ENCODE measurements around the gene ARHGDIG.

The ARHGDIG gene

DNA sequence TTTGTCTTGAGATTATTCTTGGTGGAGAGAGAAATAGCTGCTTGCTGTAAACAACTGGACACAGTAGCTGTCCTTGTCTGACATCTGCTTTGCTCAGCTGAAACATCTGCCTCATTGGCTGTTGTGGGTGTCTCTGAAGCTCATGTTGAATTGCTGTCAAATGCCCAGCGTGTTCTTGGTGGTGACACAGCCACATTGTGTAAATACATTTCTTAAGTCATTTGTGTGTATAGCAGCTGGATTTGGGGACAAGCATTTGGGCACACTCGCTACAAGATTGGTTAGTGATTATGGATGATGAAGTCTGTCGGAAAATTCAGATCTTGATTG, 40.5 kb upstream of the ARHGDIG start:
- Histone ChIP-seq H3K27ac (ENCODE audit: low read depth, low read length) (no peak overlapping the region), H3K4me1 (ENCODE audit: control insufficient read depth, low read length) (peaks cover 11% of the 10 kb centered on the region), H3K27me3 (ENCODE audit: control insufficient read depth, low read length) (no peaks in the 10 kb centered on the region), H3K4me2 (ENCODE audit: low read length) (no peak overlapping the region), H3K9me2 (replicated peaks; ENCODE audit: control insufficient read depth, low read length) (no peaks in the 10 kb centered on the region), H3K36me3 (ENCODE audit: control insufficient read depth, low read length) (no peaks in the 10 kb centered on the region), H3F3A (ENCODE audit: control insufficient read depth, insufficient read depth) (peaks cover 5% of the 10 kb centered on the region), H3K79me2 (ENCODE audit: control insufficient read depth, low read length) (peaks cover 37% of the 10 kb centered on the region), H3K9me3 (ENCODE audit: control insufficient read depth, insufficient read depth, low read length) (no peaks in the 10 kb centered on the region), H4K20me1 (ENCODE audit: control insufficient read depth, insufficient read depth, low read depth, low read length) (peaks cover 2% of the 10 kb centered on the region; the same call in 1 of the 2 replicates), H3K4me3 (ENCODE audit: low read length) (no peak overlapping the region)
- TF ChIP-seq, protein P1, sequence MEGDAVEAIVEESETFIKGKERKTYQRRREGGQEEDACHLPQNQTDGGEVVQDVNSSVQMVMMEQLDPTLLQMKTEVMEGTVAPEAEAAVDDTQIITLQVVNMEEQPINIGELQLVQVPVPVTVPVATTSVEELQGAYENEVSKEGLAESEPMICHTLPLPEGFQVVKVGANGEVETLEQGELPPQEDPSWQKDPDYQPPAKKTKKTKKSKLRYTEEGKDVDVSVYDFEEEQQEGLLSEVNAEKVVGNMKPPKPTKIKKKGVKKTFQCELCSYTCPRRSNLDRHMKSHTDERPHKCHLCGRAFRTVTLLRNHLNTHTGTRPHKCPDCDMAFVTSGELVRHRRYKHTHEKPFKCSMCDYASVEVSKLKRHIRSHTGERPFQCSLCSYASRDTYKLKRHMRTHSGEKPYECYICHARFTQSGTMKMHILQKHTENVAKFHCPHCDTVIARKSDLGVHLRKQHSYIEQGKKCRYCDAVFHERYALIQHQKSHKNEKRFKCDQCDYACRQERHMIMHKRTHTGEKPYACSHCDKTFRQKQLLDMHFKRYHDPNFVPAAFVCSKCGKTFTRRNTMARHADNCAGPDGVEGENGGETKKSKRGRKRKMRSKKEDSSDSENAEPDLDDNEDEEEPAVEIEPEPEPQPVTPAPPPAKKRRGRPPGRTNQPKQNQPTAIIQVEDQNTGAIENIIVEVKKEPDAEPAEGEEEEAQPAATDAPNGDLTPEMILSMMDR (IDR thresholded peaks at IDR 0.05; ENCODE audit: low read depth, low read length, poor library complexity, severe bottlenecking), result no peak
- no peak for TF ChIP-seq EZH2phosphoT487 (IDR thresholded peaks at IDR 0.05; ENCODE audit: borderline replicate concordance, low read length)

DNA sequence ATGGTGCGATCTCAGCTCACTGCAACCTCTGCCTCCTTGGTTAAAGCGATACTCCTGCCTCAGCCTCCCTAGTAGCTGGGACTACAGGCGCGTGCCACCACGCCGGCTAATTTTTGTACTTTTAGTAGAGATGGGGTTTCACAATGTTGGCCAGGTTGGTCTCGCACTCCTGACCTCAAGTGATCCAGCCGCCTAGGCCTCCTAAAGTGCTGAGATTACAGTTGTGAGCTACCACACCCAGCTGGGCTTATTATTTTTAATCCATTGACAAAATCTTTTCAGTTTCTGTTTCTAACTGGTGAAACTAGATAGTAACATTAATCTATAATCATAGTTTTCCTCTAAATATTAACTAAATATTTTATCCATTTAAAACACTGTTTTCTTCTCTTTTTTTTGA, 39.8 kb upstream of the ARHGDIG start:
- Histone ChIP-seq H3K79me2 (ENCODE audit: control insufficient read depth, low read length) (peaks cover 31% of the 10 kb centered on the region), H3K36me3 (ENCODE audit: control insufficient read depth, low read length) (no peaks in the 10 kb centered on the region)

DNA sequence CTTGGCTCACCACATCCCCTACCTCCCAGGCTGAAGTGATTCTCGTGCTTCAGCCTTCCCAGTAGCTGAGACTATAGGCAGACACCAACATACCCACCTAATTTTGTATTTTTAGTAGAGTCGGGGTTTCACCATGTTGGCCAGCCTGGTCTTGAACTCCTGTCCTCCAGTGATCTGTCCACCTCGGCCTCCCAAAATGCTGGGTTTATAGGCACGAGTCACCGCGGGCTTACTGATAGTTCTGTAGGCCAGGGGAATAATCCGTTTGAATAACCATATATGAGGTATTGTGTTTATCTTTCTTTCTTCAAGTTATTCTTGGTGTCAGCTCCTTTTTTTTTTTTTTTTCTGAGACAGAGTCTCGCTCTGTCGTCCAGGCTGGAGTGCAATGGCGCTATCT, 38.1 kb upstream of the ARHGDIG start:
- H4K20me1 ChIP-seq (ENCODE audit: control insufficient read depth, insufficient read depth, low read depth, low read length), result peaks cover 2% of the 10 kb centered on the region; the same call in 1 of the 2 replicates
- no peaks in the 10 kb centered on the region; the same call in 1 of the 2 replicates for H3F3A ChIP-seq (ENCODE audit: control insufficient read depth, insufficient read depth)
- H3K27ac ChIP-seq (ENCODE audit: low read depth, low read length), result no peak overlapping the region
- H3K79me2 ChIP-seq (ENCODE audit: control insufficient read depth, low read length), result peaks cover 24% of the 10 kb centered on the region
- H3K4me1 ChIP-seq (ENCODE audit: control insufficient read depth, low read length), result peaks cover 4% of the 10 kb centered on the region; the same call in 1 of the 2 replicates
- no peak for TF ChIP-seq EZH2phosphoT487 (IDR thresholded peaks at IDR 0.05; ENCODE audit: borderline replicate concordance, low read length)
- TF ChIP-seq, protein P1 (IDR thresholded peaks at IDR 0.05; ENCODE audit: low read depth, low read length, poor library complexity, severe bottlenecking), result no peak
- no peaks in the 10 kb centered on the region for H3K9me3 ChIP-seq (ENCODE audit: control insufficient read depth, insufficient read depth, low read length)
- H3K9me2 ChIP-seq (replicated peaks; ENCODE audit: control insufficient read depth, low read length), result no peaks in the 10 kb centered on the region
- H3K27me3 ChIP-seq (ENCODE audit: control insufficient read depth, low read length), result no peaks in the 10 kb centered on the region
- H3K36me3 ChIP-seq (ENCODE audit: control insufficient read depth, low read length), result no peaks in the 10 kb centered on the region
- no peak overlapping the region for H3K4me2 ChIP-seq (ENCODE audit: low read length)
- H3K4me3 ChIP-seq (ENCODE audit: low read length), result no peak overlapping the region

More for the DNA sequence above, 39.8 kb upstream of the ARHGDIG start:
- Histone ChIP-seq H4K20me1 (ENCODE audit: control insufficient read depth, insufficient read depth, low read depth, low read length) (peaks cover 2% of the 10 kb centered on the region; the same call in 1 of the 2 replicates), H3K4me2 (ENCODE audit: low read length) (no peak overlapping the region), H3K9me3 (ENCODE audit: control insufficient read depth, insufficient read depth, low read length) (no peaks in the 10 kb centered on the region), H3K27me3 (ENCODE audit: control insufficient read depth, low read length) (no peaks in the 10 kb centered on the region), H3F3A (ENCODE audit: control insufficient read depth, insufficient read depth) (peaks cover 2% of the 10 kb centered on the region; the same call in 1 of the 2 replicates), H3K27ac (ENCODE audit: low read depth, low read length) (no peak overlapping the region), H3K9me2 (replicated peaks; ENCODE audit: control insufficient read depth, low read length) (no peaks in the 10 kb centered on the region), H3K4me1 (ENCODE audit: control insufficient read depth, low read length) (peaks cover 7% of the 10 kb centered on the region), H3K4me3 (ENCODE audit: low read length) (no peak overlapping the region)
- TF ChIP-seq EZH2phosphoT487 (IDR thresholded peaks at IDR 0.05; ENCODE audit: borderline replicate concordance, low read length), result no peak
- TF ChIP-seq, protein P1 (IDR thresholded peaks at IDR 0.05; ENCODE audit: low read depth, low read length, poor library complexity, severe bottlenecking), result no peak

Measured in DOHH2 (cell line).